ENCODE results near the gene ERF. TPM values are rescaled to one million over a fixed set of nuclear protein-coding genes. Genes with fewer than 3 reads are reported as not detected.
"Not testable (repeated sequence)": the region's sequence is repeated elsewhere in the genome, so short reads cannot be mapped to it uniquely, and the experiment has no call there.

The ERF gene
- total and polyA plus RNA-seq, 4 donors: 24.2 to 53.6 (median 43.0) TPM

DNA sequence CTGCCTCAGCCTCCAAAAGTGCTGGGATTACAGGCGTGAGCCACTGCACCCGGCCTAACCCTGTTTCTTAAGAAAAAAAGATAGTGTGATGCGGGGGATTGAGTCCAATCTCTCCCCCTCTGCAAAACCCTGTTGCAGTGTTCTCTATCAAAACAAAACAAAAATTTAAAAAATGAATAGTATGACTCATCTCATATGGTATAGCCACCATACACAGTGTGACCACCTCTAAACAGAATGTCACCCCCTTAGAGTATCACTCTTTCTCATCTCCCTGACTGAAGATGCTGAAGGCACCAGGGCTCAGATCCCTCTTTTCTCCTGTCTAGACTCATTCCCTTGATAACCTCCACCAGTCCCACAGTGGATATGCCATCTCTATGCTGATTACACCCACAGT is 6.8 kb upstream of the ERF start:
- WGBS, 2 donors: 94 to 95% methylated on average over 3 of the region's 3 CpGs
- peaks cover 0 to under 1% (median 0%) of the 10 kb centered on the region in 5 donors for H3K4me1 ChIP-seq (ENCODE audit: control insufficient read depth in 5 of 5, insufficient read depth in 5 of 5, low read length in 5 of 5)
- DNase-seq: no peak
- no peak overlapping the region for H3K27ac ChIP-seq (ENCODE audit: low read depth in 1 of 2, low read length in 1 of 2)
- no peaks in the 10 kb centered on the region for H3K36me3 ChIP-seq (ENCODE audit: control insufficient read depth in 4 of 4, insufficient read depth in 4 of 4, low read length in 4 of 4)
- no peak overlapping the region for H3K9ac ChIP-seq (ENCODE audit: insufficient read depth in 1 of 2, low read length in 2 of 2)
- TF ChIP-seq CTCF (IDR thresholded peaks at IDR 0.05; ENCODE audit: control extremely low read depth, extremely low read depth): no peak
- H3K9me3 ChIP-seq (ENCODE audit: control insufficient read depth in 4 of 4, insufficient read depth in 3 of 4, low read length in 3 of 4): no peaks in the 10 kb centered on the region
- ATAC-seq (ENCODE audit: insufficient read depth, low FRiP score): no peak
- no peaks in the 10 kb centered on the region for H3K27me3 ChIP-seq (ENCODE audit: control insufficient read depth in 3 of 3, insufficient read depth in 3 of 3, low read length in 2 of 3)
- H3K4me3 ChIP-seq: no peak overlapping the region

GRCh38 chr19:42257842-42258241 is 2.9 kb upstream of the ERF start:
- not testable (repeated sequence) for H3K27me3 ChIP-seq (ENCODE audit: control insufficient read depth in 3 of 3, insufficient read depth in 3 of 3, low read length in 2 of 3); ATAC-seq (ENCODE audit: insufficient read depth, low FRiP score); H3K9me3 ChIP-seq (ENCODE audit: control insufficient read depth in 4 of 4, insufficient read depth in 3 of 4, low read length in 3 of 4); DNase-seq; H3K4me1 ChIP-seq (ENCODE audit: control insufficient read depth in 5 of 5, insufficient read depth in 5 of 5, low read length in 5 of 5); H3K9ac ChIP-seq (ENCODE audit: insufficient read depth in 1 of 2, low read length in 2 of 2); H3K4me3 ChIP-seq; H3K27ac ChIP-seq (ENCODE audit: low read depth in 1 of 2, low read length in 1 of 2); H3K36me3 ChIP-seq (ENCODE audit: control insufficient read depth in 4 of 4, insufficient read depth in 4 of 4, low read length in 4 of 4)
- whole genome bisulfite sequencing, 2 donors: 78 to 83% methylated on average over 3 of the region's 3 CpGs

DNA sequence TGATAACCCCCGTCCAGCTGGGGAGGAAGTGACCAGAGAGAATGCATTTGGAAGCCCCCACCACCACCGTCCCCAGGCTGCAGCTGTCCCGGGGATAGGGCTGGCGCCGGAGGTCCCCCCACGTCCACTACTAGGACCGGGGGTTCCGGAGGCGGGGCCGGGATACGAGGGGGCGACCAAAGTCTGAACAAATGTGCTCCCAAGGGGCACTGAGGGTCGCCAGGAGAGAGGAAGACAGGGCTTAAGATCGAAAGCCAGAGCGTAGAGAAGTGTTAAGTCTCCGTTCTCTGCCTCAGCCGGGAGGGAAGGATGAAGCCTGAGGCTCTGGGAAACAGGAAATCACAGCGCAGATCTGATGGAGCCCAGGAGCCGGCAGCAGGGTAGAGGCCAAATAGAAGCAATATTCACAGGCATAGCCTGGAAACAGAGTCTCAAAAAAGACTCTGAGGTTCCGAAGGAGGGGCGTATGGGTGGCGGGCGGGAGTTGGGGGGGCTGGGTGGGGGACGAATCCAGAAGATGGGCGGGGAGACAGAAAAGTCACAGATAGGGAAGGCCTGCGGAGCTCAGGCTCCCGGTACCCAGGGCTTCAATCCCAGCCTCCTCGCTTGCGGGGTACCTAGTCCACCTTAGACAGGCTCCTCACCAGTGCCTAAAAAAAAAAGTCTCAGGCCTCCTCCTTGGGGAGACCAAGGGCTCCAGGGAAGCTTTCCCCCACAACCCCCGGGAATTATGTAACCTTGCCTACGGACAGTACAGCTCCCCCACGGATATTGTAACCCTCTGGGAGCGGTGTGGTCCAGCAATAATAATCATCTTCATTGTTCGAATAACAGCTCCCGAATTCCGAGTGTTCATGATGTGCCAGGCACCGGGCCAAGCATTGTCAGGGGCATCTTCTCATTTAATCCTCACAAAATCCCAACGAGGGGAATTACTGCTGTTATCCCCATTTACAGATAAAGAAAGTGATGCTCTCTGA is 1.1 kb upstream of the ERF start:
- TF ChIP-seq CTCF (IDR thresholded peaks at IDR 0.05; ENCODE audit: control extremely low read depth, extremely low read depth): no peak
- H3K4me3 ChIP-seq: peak overlapping the region; percentile 17
- no peaks in the 10 kb centered on the region for H3K36me3 ChIP-seq (ENCODE audit: control insufficient read depth in 4 of 4, insufficient read depth in 4 of 4, low read length in 4 of 4)
- 10% methylated on average over 38 of the region's 38 CpGs for WGBS, 2 donors
- H3K9me3 ChIP-seq (ENCODE audit: control insufficient read depth in 4 of 4, insufficient read depth in 3 of 4, low read length in 3 of 4): no peaks in the 10 kb centered on the region
- DNase-seq: peak; percentile 68 to 79 (median 78)
- no peak for ATAC-seq (ENCODE audit: insufficient read depth, low FRiP score)
- no peaks in the 10 kb centered on the region for H3K27me3 ChIP-seq (ENCODE audit: control insufficient read depth in 3 of 3, insufficient read depth in 3 of 3, low read length in 2 of 3)
- peaks cover 11 to 26% (median 14%) of the 10 kb centered on the region in 5 donors for H3K4me1 ChIP-seq (ENCODE audit: control insufficient read depth in 5 of 5, insufficient read depth in 5 of 5, low read length in 5 of 5)
- peak overlapping the region; percentile 87 to 88 for H3K27ac ChIP-seq (ENCODE audit: low read depth in 1 of 2, low read length in 1 of 2)
- H3K9ac ChIP-seq (ENCODE audit: insufficient read depth in 1 of 2, low read length in 2 of 2): peak overlapping the region; percentile 63 to 67

GRCh38 chr19:42254089-42254849 is 659 bp downstream of the ERF start:
- Histone ChIP-seq H3K36me3 (ENCODE audit: control insufficient read depth in 4 of 4, insufficient read depth in 4 of 4, low read length in 4 of 4) (peaks cover 0 to 9% (median 7%) of the 10 kb centered on the region in 4 donors), H3K27me3 (ENCODE audit: control insufficient read depth in 3 of 3, insufficient read depth in 3 of 3, low read length in 2 of 3) (no peaks in the 10 kb centered on the region), H3K9me3 (ENCODE audit: control insufficient read depth in 4 of 4, insufficient read depth in 3 of 4, low read length in 3 of 4) (no peaks in the 10 kb centered on the region), H3K4me1 (ENCODE audit: control insufficient read depth in 5 of 5, insufficient read depth in 5 of 5, low read length in 5 of 5) (peaks cover 12 to 38% (median 19%) of the 10 kb centered on the region in 5 donors), H3K4me3 (peak overlapping the region; percentile 73), H3K9ac (ENCODE audit: insufficient read depth in 1 of 2, low read length in 2 of 2) (peak overlapping the region; percentile 48 to 65), H3K27ac (ENCODE audit: low read depth in 1 of 2, low read length in 1 of 2) (peak overlapping the region; percentile 98 to 99)
- WGBS, 2 donors: 0 to 1% methylated on average over 45 to 69 of the region's 70 CpGs
- no peak for TF ChIP-seq CTCF (IDR thresholded peaks at IDR 0.05; ENCODE audit: control extremely low read depth, extremely low read depth)
- ATAC-seq (ENCODE audit: insufficient read depth, low FRiP score) (peak; percentile 24), DNase-seq (peak; percentile 86 to 91 (median 90))
